ENCODE results near the gene KLHL29. TPM values are rescaled to one million over a fixed set of nuclear protein-coding genes. Genes with fewer than 3 reads are reported as not detected.

The KLHL29 gene
- total and polyA plus RNA-seq, 10 of the 15 experiments (the other 5 are each of a cell fraction or from before 2014, with no cell fraction given) = 1.4 to 19.5 (median 6.1) TPM

- Histone ChIP-seq H3K4me3 (no peak overlapping the region), H3K4me1 (ENCODE audit: control insufficient read depth, insufficient read depth, low read length) (no peaks in the 10 kb centered on the region), H3K27ac (ENCODE audit: control insufficient read depth, insufficient read depth) (no peak overlapping the region), H3K27me3 (replicated peaks in 1 of 2; ENCODE audit: control insufficient read depth in 2 of 2, insufficient read depth in 2 of 2, low read length in 1 of 2) (no peaks in the 10 kb centered on the region), H3K4me2 (ENCODE audit: control insufficient read depth, insufficient read depth) (no peak overlapping the region), H3K79me2 (ENCODE audit: control insufficient read depth, insufficient read depth, low read length) (no peaks in the 10 kb centered on the region), H3K9me3 (replicated peaks; ENCODE audit: control insufficient read depth, insufficient read depth, low read length) (peaks cover 3% of the 10 kb centered on the region), H3K36me3 (ENCODE audit: control insufficient read depth in 2 of 2, insufficient read depth in 2 of 2, low read length in 1 of 2) (no peaks in the 10 kb centered on the region; a peak in 1 of 4 replicates), H2AFZ (ENCODE audit: control insufficient read depth, low read depth, low read length) (no peak overlapping the region), H4K20me1 (ENCODE audit: control insufficient read depth, insufficient read depth) (no peaks in the 10 kb centered on the region; the same call in 1 of the 2 replicates), H3K9ac (ENCODE audit: control insufficient read depth, insufficient read depth, low read length) (no peak overlapping the region)
- intact Hi-C loops (cut with micrococcal nuclease; ENCODE audit: unreplicated experiment) (no loop called here), in situ Hi-C loops (cut with MboI) (no loop called here)
- SMC1A ChIA-PET (ENCODE audit: uncharacterized antibody, unreplicated experiment) = no interaction called here
- TF ChIP-seq IRF5 (IDR thresholded peaks at IDR 0.05; ENCODE audit: borderline replicate concordance) (no peak), SMAD1 (IDR thresholded peaks at IDR 0.05; ENCODE audit: low read depth, partially characterized antibody) (no peak), IKZF1 (conservative IDR thresholded peaks at IDR 0.05) (no peak), SPI1 (IDR thresholded peaks at IDR 0.05; ENCODE audit: borderline replicate concordance, insufficient read depth, low read depth, low read length) (no peak), MEF2B (IDR thresholded peaks at IDR 0.05; ENCODE audit: partially characterized antibody, poor library complexity, severe bottlenecking) (peak; percentile 43), ZNF207 (IDR thresholded peaks at IDR 0.05; ENCODE audit: borderline replicate concordance) (no peak)
- RAD21 ChIA-PET (ENCODE audit: unreplicated experiment) = no interaction called here
- POLR2A ChIA-PET = no interaction called here
- ATAC-seq (no peak), FAIRE-seq (no peak), DNase-seq (ENCODE audit: low read depth, low spot score) (no peak)
- no TSS peak for BruUV-seq (replicated peaks)
- 73% methylated on average over 14 of the region's 14 CpGs for WGBS (ENCODE audit: insufficient coverage, insufficient replicate concordance, low lambda C conversion rate, missing lambda C conversion rate)
- CTCF ChIA-PET = no interaction called here
Measured at GRCh38 chr2:23620841-23621341, 235.9 kb downstream of the KLHL29 start.

DNA sequence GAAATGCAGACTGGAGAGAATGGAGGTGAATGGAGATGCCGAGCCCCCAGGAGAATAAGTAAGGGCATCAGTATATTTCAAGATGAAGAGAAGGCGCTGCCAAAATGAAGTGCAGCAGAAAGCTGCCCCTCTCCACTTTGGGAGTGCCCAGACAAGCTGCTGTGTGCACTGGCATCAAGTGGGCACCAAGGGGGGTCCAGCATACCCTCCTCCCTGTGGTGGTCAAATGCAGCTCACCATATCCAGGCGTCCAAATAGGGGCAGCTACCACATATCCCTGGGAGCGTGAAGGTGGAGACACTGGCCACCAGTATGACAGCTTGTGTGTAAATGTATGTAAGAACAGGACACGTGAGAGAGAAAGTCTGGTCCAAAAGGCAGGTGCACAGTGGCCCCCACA is 236.6 kb downstream of the KLHL29 start:
- SMC1A ChIA-PET (ENCODE audit: uncharacterized antibody, unreplicated experiment) = no interaction called here
- no TSS peak for BruUV-seq (replicated peaks)
- Histone ChIP-seq H3K4me1 (ENCODE audit: control insufficient read depth, insufficient read depth, low read length) (no peaks in the 10 kb centered on the region), H3K27me3 (replicated peaks in 1 of 2; ENCODE audit: control insufficient read depth in 2 of 2, insufficient read depth in 2 of 2, low read length in 1 of 2) (no peaks in the 10 kb centered on the region), H3K9ac (ENCODE audit: control insufficient read depth, insufficient read depth, low read length) (no peak overlapping the region), H3K4me2 (ENCODE audit: control insufficient read depth, insufficient read depth) (no peak overlapping the region), H4K20me1 (ENCODE audit: control insufficient read depth, insufficient read depth) (no peaks in the 10 kb centered on the region; the same call in 1 of the 2 replicates), H3K9me3 (replicated peaks; ENCODE audit: control insufficient read depth, insufficient read depth, low read length) (peaks cover 3% of the 10 kb centered on the region), H2AFZ (ENCODE audit: control insufficient read depth, low read depth, low read length) (no peak overlapping the region), H3K79me2 (ENCODE audit: control insufficient read depth, insufficient read depth, low read length) (no peaks in the 10 kb centered on the region), H3K27ac (ENCODE audit: control insufficient read depth, insufficient read depth) (no peak overlapping the region), H3K36me3 (ENCODE audit: control insufficient read depth in 2 of 2, insufficient read depth in 2 of 2, low read length in 1 of 2) (no peaks in the 10 kb centered on the region; a peak in 1 of 4 replicates), H3K4me3 (no peak overlapping the region)
- WGBS (ENCODE audit: insufficient coverage, insufficient replicate concordance, low lambda C conversion rate, missing lambda C conversion rate) = 58% methylated on average over 5 of the region's 5 CpGs
- no peak for FAIRE-seq
- in situ Hi-C loops (cut with MboI) (no loop called here), intact Hi-C loops (cut with micrococcal nuclease; ENCODE audit: unreplicated experiment) (no loop called here)
- no peak for ATAC-seq
- RAD21 ChIA-PET (ENCODE audit: unreplicated experiment) = no interaction called here
- CTCF ChIA-PET = interaction anchor here (0.8 kb wide), 1 partner anchor 24 kb away, joined by 3 read pairs; no protein-coding TSS in a partner anchor
- DNase-seq (ENCODE audit: low read depth, low spot score) = no peak
- POLR2A ChIA-PET = no interaction called here
- TF ChIP-seq ATF2 (IDR thresholded peaks at IDR 0.05; ENCODE audit: low read length) (no peak), SMC3 (IDR thresholded peaks at IDR 0.05; ENCODE audit: borderline replicate concordance, low read length) (no peak), ZNF622 (IDR thresholded peaks at IDR 0.05) (no peak)
- TF ChIP-seq, protein P1, sequence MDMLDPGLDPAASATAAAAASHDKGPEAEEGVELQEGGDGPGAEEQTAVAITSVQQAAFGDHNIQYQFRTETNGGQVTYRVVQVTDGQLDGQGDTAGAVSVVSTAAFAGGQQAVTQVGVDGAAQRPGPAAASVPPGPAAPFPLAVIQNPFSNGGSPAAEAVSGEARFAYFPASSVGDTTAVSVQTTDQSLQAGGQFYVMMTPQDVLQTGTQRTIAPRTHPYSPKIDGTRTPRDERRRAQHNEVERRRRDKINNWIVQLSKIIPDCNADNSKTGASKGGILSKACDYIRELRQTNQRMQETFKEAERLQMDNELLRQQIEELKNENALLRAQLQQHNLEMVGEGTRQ (IDR thresholded peaks at IDR 0.05; ENCODE audit: borderline replicate concordance, low read depth, low read length) = no peak
